ENCODE results near the gene TENM4.

GRCh38 chr11:78957476-78958245, 483.2 kb downstream of the TENM4 start:
- TF ChIP-seq CTCF (IDR thresholded peaks at IDR 0.05) (no peak), POLR2A (IDR thresholded peaks at IDR 0.05) (no peak)

Measured in uterus (tissue), 2 donors.